GM23338 (cell line): ENCODE results near the gene FLOT2. TPM values are rescaled to one million over a fixed set of nuclear protein-coding genes. Genes with fewer than 3 reads are reported as not detected.

Source experiments
- ATAC-seq: fragments of 200-7000 bp; cut with Tn5 transposase; 3 replicates; pipeline ENCODE4 v1.9.1; 2020
- DNase-seq: peaks from one replicate; pipeline ENCODE4 v3.0.0-alpha.2; 2015; ENCODE audit warnings: low spot score
- H2AFZ ChIP-seq: fragments of 200-600 bp; sonication (generic); 2 replicates; pipeline ENCODE4 v1.8.0; 2016; ENCODE audit warnings: antibody characterized with exemption, mild to moderate bottlenecking, moderate library complexity
- H3F3A ChIP-seq: fragments of 200-600 bp; sonication (generic); replicated peaks from 2 replicates; pipeline ENCODE4 v1.8.0; 2017; ENCODE audit warnings: antibody characterized with exemption, mixed run types, low read depth
- H3K27ac ChIP-seq: fragments of 200-600 bp; sonication (generic); 2 replicates; pipeline ENCODE4 v1.6.1; 2016; ENCODE audit warnings: low read depth
- H3K27me3 ChIP-seq: fragments of 200-600 bp; sonication (generic); 2 replicates; pipeline ENCODE4 v1.8.0; 2016; ENCODE audit warnings: mild to moderate bottlenecking, mixed run types, moderate library complexity; ENCODE audit not compliant: insufficient read depth
- H3K36me3 ChIP-seq: fragments of 200-600 bp; sonication (generic); 2 replicates; pipeline ENCODE4 v1.8.0; 2016; ENCODE audit warnings: mild to moderate bottlenecking; ENCODE audit not compliant: insufficient read depth
- H3K4me1 ChIP-seq: fragments of 200-600 bp; sonication (generic); 2 replicates; pipeline ENCODE4 v1.8.0; 2016; ENCODE audit warnings: mild to moderate bottlenecking, moderate library complexity; ENCODE audit not compliant: insufficient read depth
- H3K4me2 ChIP-seq: fragments of 200-600 bp; sonication (generic); 2 replicates; pipeline ENCODE4 v1.7.1; 2017; ENCODE audit warnings: mixed run types
- H3K4me3 ChIP-seq: fragments of 200-600 bp; sonication (generic); 2 replicates; pipeline ENCODE4 v1.6.1; 2016; ENCODE audit warnings: mixed run types
- H3K79me2 ChIP-seq: fragments of 200-600 bp; sonication (generic); replicated peaks from 2 replicates; pipeline ENCODE4 v1.8.0; 2017; ENCODE audit warnings: mild to moderate bottlenecking; ENCODE audit not compliant: insufficient read depth
- H3K9me2 ChIP-seq: fragments of 200-600 bp; sonication (generic); 2 replicates; pipeline ENCODE4 v1.8.0; 2017; ENCODE audit not compliant: insufficient read depth
- H4K20me1 ChIP-seq: fragments of 200-600 bp; sonication (generic); replicated peaks from 2 replicates; pipeline ENCODE4 v1.8.0; 2017; ENCODE audit warnings: mild to moderate bottlenecking; ENCODE audit not compliant: insufficient read depth
- H3K27ac Mint-ChIP-seq: 2 replicates; pipeline ENCODE4 v1.8.0; 2020; ENCODE audit warnings: inconsistent platforms, mild to moderate bottlenecking, moderate library complexity, mixed read lengths
- H3K27me3 Mint-ChIP-seq: 3 replicates; pipeline ENCODE4 v1.8.0; 2022; ENCODE audit warnings: low read depth, mild to moderate bottlenecking, moderate library complexity, mixed read lengths, inconsistent platforms; ENCODE audit not compliant: insufficient read depth, poor library complexity
- H3K36me3 Mint-ChIP-seq: 3 replicates; pipeline ENCODE4 v1.8.0; 2021; ENCODE audit warnings: low read depth, mild to moderate bottlenecking, inconsistent platforms, moderate library complexity, mixed read lengths
- H3K4me1 Mint-ChIP-seq: 3 replicates; pipeline ENCODE4 v1.8.0; 2020; ENCODE audit warnings: mild to moderate bottlenecking, inconsistent platforms, mixed read lengths
- H3K4me3 Mint-ChIP-seq: 3 replicates; pipeline ENCODE4 v1.8.0; 2021; ENCODE audit warnings: moderate library complexity, mild to moderate bottlenecking, inconsistent platforms, mixed read lengths
- H3K9me3 Mint-ChIP-seq: 3 replicates; pipeline ENCODE4 v1.8.0; 2020; ENCODE audit warnings: moderate library complexity, mild to moderate bottlenecking, inconsistent platforms, mixed read lengths
- CREB1 ChIP-seq: fragments of 250-450 bp; sonication (Bioruptor Pico); IDR thresholded peaks from 2 replicates; pipeline ENCODE4 v1.5.0; 2020; ENCODE audit warnings: low read depth, mild to moderate bottlenecking, moderate library complexity
- EZH2 ChIP-seq: fragments of 200-600 bp; sonication (generic); IDR thresholded peaks from one replicate; pipeline ENCODE4 v1.8.0; 2017; ENCODE audit warnings: antibody characterized with exemption, mild to moderate bottlenecking, low read depth; ENCODE audit not compliant: unreplicated experiment
- EZH2phosphoT487 ChIP-seq: fragments of 200-600 bp; sonication (generic); IDR thresholded peaks from one replicate; pipeline ENCODE4 v1.8.1; 2018; ENCODE audit warnings: antibody characterized with exemption; ENCODE audit not compliant: unreplicated experiment
- JUNB ChIP-seq: IDR thresholded peaks from one replicate; pipeline ENCODE4 v1.6.1; 2016; ENCODE audit warnings: antibody characterized with exemption; ENCODE audit not compliant: unreplicated experiment
- NANOG ChIP-seq: IDR thresholded peaks from 2 replicates; pipeline ENCODE4 v1.6.1; 2016; ENCODE audit warnings: antibody characterized with exemption, borderline replicate concordance
- POLR2AphosphoS5 ChIP-seq: IDR thresholded peaks from 2 replicates; pipeline ENCODE4 v1.6.1; 2016; ENCODE audit warnings: antibody characterized with exemption, low read depth
- STAT1 ChIP-seq: IDR thresholded peaks from one replicate; pipeline ENCODE4 v1.6.1; 2016; ENCODE audit warnings: antibody characterized with exemption; ENCODE audit not compliant: unreplicated experiment
- ZNF114 ChIP-seq: fragments of 250-450 bp; sonication (Bioruptor Pico); IDR thresholded peaks from 2 replicates; pipeline ENCODE4 v1.5.0; 2020; ENCODE audit warnings: mild to moderate bottlenecking, moderate library complexity
- ZNF331 ChIP-seq: fragments of 250-450 bp; sonication (Bioruptor Pico); IDR thresholded peaks from 2 replicates; pipeline ENCODE4 v1.5.0; 2020; ENCODE audit warnings: low read depth, mild to moderate bottlenecking, moderate library complexity
- polyA plus RNA-seq: library from polyadenylated mRNA; unstranded; fragments of >200 nt; fragmentation: Nextera tagmentation; extraction: Ambion mirVana; gene quantifications from 2 replicates; pipeline ENCODE4 v1.2.1, GENCODE V29; 2016
- total RNA-seq: library from RNA; depleted of rRNA; stranded (reverse); fragments of >200 nt; shearing (Covaris generic); gene quantifications from 2 replicates; pipeline ENCODE4 v1.2.3, GENCODE V29; 2014
- TF ChIP-seq, protein P1 (sequence below): IDR thresholded peaks from one replicate; pipeline ENCODE4 v1.6.1; 2018; ENCODE audit warnings: antibody characterized with exemption; ENCODE audit not compliant: unreplicated experiment
- TF ChIP-seq, protein P2 (sequence below): fragments of 250-450 bp; sonication (Bioruptor Pico); IDR thresholded peaks from 2 replicates; pipeline ENCODE4 v1.5.0; 2020; ENCODE audit warnings: mild to moderate bottlenecking, moderate library complexity
- TF ChIP-seq, protein P3 (sequence below): IDR thresholded peaks from 2 replicates; pipeline ENCODE4 v1.6.1; 2016; ENCODE audit warnings: antibody characterized with exemption
- TF ChIP-seq, protein P4 (sequence below), 2 experiments: fragments of 200-600 bp in 1 of 2; sonication (generic) in 1 of 2; conservative IDR thresholded peaks; 2 replicates each; pipeline versions ENCODE4 v1.5.1 to v1.6.1; 2016 to 2017; ENCODE audit warnings: antibody characterized with exemption in 2 of 2, low read depth in 2 of 2, mild to moderate bottlenecking in 2 of 2, moderate library complexity in 1 of 2

FLOT2 gene
- total and polyA plus RNA-seq, 2 experiments from 2014 or later: 49.8 to 66.1 TPM

DNA sequence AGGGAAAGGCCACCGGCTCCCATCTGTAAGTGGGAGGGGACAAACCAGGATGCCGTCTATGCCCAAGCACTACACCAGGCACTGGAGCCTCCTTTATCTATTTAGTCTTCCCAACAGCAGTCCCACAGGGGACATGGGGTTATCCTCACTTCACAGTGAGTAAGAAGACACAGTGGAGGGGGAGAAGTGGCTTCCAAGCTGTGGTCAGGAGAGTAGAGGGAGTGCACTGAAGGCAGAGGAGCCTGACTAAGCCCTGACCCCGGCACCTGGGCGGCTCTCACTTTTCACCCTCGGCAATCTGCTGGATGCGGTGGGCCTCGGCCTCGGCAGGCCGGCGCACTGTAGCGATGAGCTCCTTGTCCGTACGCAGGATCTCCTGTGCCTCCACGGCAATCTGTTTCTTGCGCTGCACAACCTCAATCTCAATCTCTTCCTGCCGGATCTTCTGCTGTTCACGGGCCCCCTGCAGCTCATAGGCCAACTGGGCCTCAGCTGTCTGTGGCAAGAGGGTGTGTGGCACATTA, 15.9 kb downstream of the FLOT2 start:
- no peak for ATAC-seq
- no peak for DNase-seq
- Histone ChIP-seq H3K4me2 (no peak overlapping the region), H3F3A (no peaks in the 10 kb centered on the region), H3K9me2 (no peaks in the 10 kb centered on the region), H3K36me3 (no peaks in the 10 kb centered on the region; the same call in 1 of the 2 replicates), H2AFZ (no peak overlapping the region), H3K4me1 (no peaks in the 10 kb centered on the region), H3K27me3 (no peaks in the 10 kb centered on the region), H4K20me1 (no peaks in the 10 kb centered on the region), H3K27ac (no peak overlapping the region), H3K79me2 (no peaks in the 10 kb centered on the region), H3K4me3 (no peak overlapping the region)
- Mint-ChIP-seq H3K4me1 (peaks cover 11% of the 10 kb centered on the region), H3K27me3 (peaks cover 10% of the 10 kb centered on the region), H3K4me3 (no peak overlapping the region; the same call in 2 of the 3 replicates), H3K9me3 (peaks cover 11% of the 10 kb centered on the region; the same call in 2 of the 3 replicates), H3K36me3 (peaks cover 69% of the 10 kb centered on the region), H3K27ac (no peak overlapping the region)
- TF ChIP-seq STAT1 (no peak), ZNF114 (CRISPR knock-in tag) (no peak), CREB1 (CRISPR knock-in tag) (no peak), JUNB (no peak), POLR2AphosphoS5 (no peak), ZNF331 (no peak), NANOG (no peak), EZH2 (no peak), EZH2phosphoT487 (no peak)
- TF ChIP-seq, protein P1, sequence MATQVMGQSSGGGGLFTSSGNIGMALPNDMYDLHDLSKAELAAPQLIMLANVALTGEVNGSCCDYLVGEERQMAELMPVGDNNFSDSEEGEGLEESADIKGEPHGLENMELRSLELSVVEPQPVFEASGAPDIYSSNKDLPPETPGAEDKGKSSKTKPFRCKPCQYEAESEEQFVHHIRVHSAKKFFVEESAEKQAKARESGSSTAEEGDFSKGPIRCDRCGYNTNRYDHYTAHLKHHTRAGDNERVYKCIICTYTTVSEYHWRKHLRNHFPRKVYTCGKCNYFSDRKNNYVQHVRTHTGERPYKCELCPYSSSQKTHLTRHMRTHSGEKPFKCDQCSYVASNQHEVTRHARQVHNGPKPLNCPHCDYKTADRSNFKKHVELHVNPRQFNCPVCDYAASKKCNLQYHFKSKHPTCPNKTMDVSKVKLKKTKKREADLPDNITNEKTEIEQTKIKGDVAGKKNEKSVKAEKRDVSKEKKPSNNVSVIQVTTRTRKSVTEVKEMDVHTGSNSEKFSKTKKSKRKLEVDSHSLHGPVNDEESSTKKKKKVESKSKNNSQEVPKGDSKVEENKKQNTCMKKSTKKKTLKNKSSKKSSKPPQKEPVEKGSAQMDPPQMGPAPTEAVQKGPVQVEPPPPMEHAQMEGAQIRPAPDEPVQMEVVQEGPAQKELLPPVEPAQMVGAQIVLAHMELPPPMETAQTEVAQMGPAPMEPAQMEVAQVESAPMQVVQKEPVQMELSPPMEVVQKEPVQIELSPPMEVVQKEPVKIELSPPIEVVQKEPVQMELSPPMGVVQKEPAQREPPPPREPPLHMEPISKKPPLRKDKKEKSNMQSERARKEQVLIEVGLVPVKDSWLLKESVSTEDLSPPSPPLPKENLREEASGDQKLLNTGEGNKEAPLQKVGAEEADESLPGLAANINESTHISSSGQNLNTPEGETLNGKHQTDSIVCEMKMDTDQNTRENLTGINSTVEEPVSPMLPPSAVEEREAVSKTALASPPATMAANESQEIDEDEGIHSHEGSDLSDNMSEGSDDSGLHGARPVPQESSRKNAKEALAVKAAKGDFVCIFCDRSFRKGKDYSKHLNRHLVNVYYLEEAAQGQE: no peak
- TF ChIP-seq, protein P2, sequence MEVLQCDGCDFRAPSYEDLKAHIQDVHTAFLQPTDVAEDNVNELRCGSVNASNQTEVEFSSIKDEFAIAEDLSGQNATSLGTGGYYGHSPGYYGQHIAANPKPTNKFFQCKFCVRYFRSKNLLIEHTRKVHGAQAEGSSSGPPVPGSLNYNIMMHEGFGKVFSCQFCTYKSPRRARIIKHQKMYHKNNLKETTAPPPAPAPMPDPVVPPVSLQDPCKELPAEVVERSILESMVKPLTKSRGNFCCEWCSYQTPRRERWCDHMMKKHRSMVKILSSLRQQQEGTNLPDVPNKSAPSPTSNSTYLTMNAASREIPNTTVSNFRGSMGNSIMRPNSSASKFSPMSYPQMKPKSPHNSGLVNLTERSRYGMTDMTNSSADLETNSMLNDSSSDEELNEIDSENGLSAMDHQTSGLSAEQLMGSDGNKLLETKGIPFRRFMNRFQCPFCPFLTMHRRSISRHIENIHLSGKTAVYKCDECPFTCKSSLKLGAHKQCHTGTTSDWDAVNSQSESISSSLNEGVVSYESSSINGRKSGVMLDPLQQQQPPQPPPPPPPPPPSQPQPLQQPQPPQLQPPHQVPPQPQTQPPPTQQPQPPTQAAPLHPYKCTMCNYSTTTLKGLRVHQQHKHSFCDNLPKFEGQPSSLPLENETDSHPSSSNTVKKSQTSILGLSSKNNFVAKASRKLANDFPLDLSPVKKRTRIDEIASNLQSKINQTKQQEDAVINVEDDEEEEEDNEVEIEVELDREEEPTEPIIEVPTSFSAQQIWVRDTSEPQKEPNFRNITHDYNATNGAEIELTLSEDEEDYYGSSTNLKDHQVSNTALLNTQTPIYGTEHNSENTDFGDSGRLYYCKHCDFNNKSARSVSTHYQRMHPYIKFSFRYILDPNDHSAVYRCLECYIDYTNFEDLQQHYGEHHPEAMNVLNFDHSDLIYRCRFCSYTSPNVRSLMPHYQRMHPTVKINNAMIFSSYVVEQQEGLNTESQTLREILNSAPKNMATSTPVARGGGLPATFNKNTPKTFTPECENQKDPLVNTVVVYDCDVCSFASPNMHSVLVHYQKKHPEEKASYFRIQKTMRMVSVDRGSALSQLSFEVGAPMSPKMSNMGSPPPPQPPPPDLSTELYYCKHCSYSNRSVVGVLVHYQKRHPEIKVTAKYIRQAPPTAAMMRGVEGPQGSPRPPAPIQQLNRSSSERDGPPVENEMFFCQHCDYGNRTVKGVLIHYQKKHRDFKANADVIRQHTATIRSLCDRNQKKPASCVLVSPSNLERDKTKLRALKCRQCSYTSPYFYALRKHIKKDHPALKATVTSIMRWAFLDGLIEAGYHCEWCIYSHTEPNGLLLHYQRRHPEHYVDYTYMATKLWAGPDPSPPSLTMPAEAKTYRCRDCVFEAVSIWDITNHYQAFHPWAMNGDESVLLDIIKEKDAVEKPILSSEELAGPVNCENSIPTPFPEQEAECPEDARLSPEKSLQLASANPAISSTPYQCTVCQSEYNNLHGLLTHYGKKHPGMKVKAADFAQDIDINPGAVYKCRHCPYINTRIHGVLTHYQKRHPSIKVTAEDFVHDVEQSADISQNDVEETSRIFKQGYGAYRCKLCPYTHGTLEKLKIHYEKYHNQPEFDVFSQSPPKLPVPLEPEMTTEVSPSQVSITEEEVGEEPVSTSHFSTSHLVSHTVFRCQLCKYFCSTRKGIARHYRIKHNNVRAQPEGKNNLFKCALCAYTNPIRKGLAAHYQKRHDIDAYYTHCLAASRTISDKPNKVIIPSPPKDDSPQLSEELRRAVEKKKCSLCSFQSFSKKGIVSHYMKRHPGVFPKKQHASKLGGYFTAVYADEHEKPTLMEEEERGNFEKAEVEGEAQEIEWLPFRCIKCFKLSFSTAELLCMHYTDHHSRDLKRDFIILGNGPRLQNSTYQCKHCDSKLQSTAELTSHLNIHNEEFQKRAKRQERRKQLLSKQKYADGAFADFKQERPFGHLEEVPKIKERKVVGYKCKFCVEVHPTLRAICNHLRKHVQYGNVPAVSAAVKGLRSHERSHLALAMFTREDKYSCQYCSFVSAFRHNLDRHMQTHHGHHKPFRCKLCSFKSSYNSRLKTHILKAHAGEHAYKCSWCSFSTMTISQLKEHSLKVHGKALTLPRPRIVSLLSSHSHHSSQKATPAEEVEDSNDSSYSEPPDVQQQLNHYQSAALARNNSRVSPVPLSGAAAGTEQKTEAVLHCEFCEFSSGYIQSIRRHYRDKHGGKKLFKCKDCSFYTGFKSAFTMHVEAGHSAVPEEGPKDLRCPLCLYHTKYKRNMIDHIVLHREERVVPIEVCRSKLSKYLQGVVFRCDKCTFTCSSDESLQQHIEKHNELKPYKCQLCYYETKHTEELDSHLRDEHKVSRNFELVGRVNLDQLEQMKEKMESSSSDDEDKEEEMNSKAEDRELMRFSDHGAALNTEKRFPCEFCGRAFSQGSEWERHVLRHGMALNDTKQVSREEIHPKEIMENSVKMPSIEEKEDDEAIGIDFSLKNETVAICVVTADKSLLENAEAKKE: no peak
- TF ChIP-seq, protein P3, sequence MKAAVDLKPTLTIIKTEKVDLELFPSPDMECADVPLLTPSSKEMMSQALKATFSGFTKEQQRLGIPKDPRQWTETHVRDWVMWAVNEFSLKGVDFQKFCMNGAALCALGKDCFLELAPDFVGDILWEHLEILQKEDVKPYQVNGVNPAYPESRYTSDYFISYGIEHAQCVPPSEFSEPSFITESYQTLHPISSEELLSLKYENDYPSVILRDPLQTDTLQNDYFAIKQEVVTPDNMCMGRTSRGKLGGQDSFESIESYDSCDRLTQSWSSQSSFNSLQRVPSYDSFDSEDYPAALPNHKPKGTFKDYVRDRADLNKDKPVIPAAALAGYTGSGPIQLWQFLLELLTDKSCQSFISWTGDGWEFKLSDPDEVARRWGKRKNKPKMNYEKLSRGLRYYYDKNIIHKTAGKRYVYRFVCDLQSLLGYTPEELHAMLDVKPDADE: no peak
- TF ChIP-seq, protein P4, sequence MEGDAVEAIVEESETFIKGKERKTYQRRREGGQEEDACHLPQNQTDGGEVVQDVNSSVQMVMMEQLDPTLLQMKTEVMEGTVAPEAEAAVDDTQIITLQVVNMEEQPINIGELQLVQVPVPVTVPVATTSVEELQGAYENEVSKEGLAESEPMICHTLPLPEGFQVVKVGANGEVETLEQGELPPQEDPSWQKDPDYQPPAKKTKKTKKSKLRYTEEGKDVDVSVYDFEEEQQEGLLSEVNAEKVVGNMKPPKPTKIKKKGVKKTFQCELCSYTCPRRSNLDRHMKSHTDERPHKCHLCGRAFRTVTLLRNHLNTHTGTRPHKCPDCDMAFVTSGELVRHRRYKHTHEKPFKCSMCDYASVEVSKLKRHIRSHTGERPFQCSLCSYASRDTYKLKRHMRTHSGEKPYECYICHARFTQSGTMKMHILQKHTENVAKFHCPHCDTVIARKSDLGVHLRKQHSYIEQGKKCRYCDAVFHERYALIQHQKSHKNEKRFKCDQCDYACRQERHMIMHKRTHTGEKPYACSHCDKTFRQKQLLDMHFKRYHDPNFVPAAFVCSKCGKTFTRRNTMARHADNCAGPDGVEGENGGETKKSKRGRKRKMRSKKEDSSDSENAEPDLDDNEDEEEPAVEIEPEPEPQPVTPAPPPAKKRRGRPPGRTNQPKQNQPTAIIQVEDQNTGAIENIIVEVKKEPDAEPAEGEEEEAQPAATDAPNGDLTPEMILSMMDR (conservative IDR thresholded peaks at IDR 0.05; ENCODE audit: low read depth in 2 of 2): no peak
